Testis (tissue), 3 donors: ENCODE measurements around the gene IP6K1. TPM values are rescaled to one million over a fixed set of nuclear protein-coding genes. Genes with fewer than 3 reads are reported as not detected.

Source experiments
- DNase-seq: peaks from one replicate; pipeline ENCODE4 v3.0.0-alpha.2; 2019
- H3K27ac ChIP-seq, 2 donors: fragments of 200-600 bp; sonication (generic); one replicate each; pipeline ENCODE4 v1.5.1; 2019
- H3K27me3 ChIP-seq: fragments of 200-600 bp; sonication (generic); one replicate; pipeline ENCODE4 v1.5.1; 2019
- H3K36me3 ChIP-seq: fragments of 200-600 bp; sonication (generic); one replicate; pipeline ENCODE4 v1.5.1; 2017; ENCODE audit warnings: low read depth; ENCODE audit errors: missing control alignments
- H3K4me1 ChIP-seq: fragments of 200-600 bp; sonication (generic); one replicate; pipeline ENCODE4 v1.5.1; 2019
- H3K4me3 ChIP-seq, 2 donors: fragments of 200-600 bp; sonication (generic); one replicate each; pipeline ENCODE4 v1.5.1; 2017 to 2019
- H3K9me3 ChIP-seq: fragments of 200-600 bp; sonication (generic); one replicate; pipeline ENCODE4 v1.5.1; 2017
- CTCF ChIP-seq, 3 experiments: fragments of 450-650 bp in 2 of 3; fragments of 200-600 bp in 1 of 3; sonication (generic) in 1 of 3; IDR thresholded peaks; one replicate each; pipeline ENCODE4 v1.5.1; 2016 to 2019; ENCODE audit warnings: antibody characterized with exemption in 3 of 3, mild to moderate bottlenecking in 2 of 3, moderate library complexity in 1 of 3
- POLR2A ChIP-seq: fragments of 450-650 bp; IDR thresholded peaks from one replicate; pipeline ENCODE4 v1.6.1; 2017; ENCODE audit warnings: antibody characterized with exemption, mild to moderate bottlenecking, moderate library complexity
- WGBS, 2 donors: methylation state at CpG; one replicate each; pipeline ENCODE4 v1.1.5; 2018; 5-methylcytosine and 5-hydroxymethylcytosine counted together
- intact Hi-C: fragments of 100-400 bp; cut with DNase I; formaldehyde crosslinking; loops from one replicate; pipeline ENCODE4 v1.15.1; 2023; ENCODE audit warnings: low total_unique reads
- polyA plus RNA-seq: library from polyadenylated mRNA; stranded (reverse); fragments of 350-450 nt; fragmentation: Illumina TruSeq; extraction: RNeasy Lipid Tissue Mini Kit (QIAGEN cat#74804); gene quantifications from one replicate; pipeline ENCODE4 v1.2.3, GENCODE V29; 2014; ENCODE audit warnings: low read depth, low replicate concordance; ENCODE audit not compliant: insufficient read depth
- total RNA-seq, 2 donors: library from RNA; depleted of rRNA; stranded (reverse); fragments of >200 nt; gene quantifications; one replicate each; pipeline ENCODE4 v1.2.3, GENCODE V29; 2016

IP6K1 gene
- total and polyA plus RNA-seq, 3 donors from 2014 or later: 96.0 to 134 (median 97.4) TPM

- Histone ChIP-seq H3K4me3 (peak overlapping the region; percentile 36 to 41), H3K4me1 (peaks cover 12% of the 10 kb centered on the region), H3K27ac (peak overlapping the region in 1 of 2 donors; percentile 42), H3K9me3 (no peaks in the 10 kb centered on the region), H3K27me3 (no peaks in the 10 kb centered on the region), H3K36me3 (no peaks in the 10 kb centered on the region)
- no peak for DNase-seq
- no peak for TF ChIP-seq CTCF (IDR thresholded peaks at IDR 0.05)
- no peak for TF ChIP-seq POLR2A
- WGBS, 2 donors: 17 to 46% methylated on average over 3 to 9 of the region's 9 CpGs
- intact Hi-C loops: no loop called here
Measured at GRCh38 chr3:49812916-49813496, 26.7 kb upstream of the IP6K1 start.

GRCh38 chr3:49807431-49808114, 21.2 kb upstream of the IP6K1 start:
- no peak for TF ChIP-seq CTCF (IDR thresholded peaks at IDR 0.05)
- no peak overlapping the region for H3K4me3 ChIP-seq
- H3K9me3 ChIP-seq: no peaks in the 10 kb centered on the region
- H3K27ac ChIP-seq: no peak overlapping the region
- no peaks in the 10 kb centered on the region for H3K36me3 ChIP-seq
- WGBS, 2 donors: 90 to 93% methylated on average over 12 to 13 of the region's 13 CpGs
- no peaks in the 10 kb centered on the region for H3K27me3 ChIP-seq
- peaks cover 30% of the 10 kb centered on the region for H3K4me1 ChIP-seq
- DNase-seq: no peak
- intact Hi-C loops: no loop called here

- Histone ChIP-seq H3K27me3 (no peaks in the 10 kb centered on the region), H3K9me3 (no peaks in the 10 kb centered on the region), H3K4me3 (no peak overlapping the region), H3K27ac (no peak overlapping the region), H3K36me3 (no peaks in the 10 kb centered on the region), H3K4me1 (peaks cover 28% of the 10 kb centered on the region)
- 77 to 100% methylated on average over 2 of the region's 2 CpGs for WGBS, 2 donors
- TF ChIP-seq POLR2A: no peak
- TF ChIP-seq CTCF (IDR thresholded peaks at IDR 0.05): no peak
- intact Hi-C loops: no loop called here
- DNase-seq: no peak
Measured at GRCh38 chr3:49806850-49807249, 20.5 kb upstream of the IP6K1 start.

- Histone ChIP-seq H3K9me3 (no peaks in the 10 kb centered on the region), H3K27ac (peak overlapping the region; percentile 48 to 83), H3K27me3 (no peaks in the 10 kb centered on the region), H3K36me3 (no peaks in the 10 kb centered on the region), H3K4me3 (no peak overlapping the region), H3K4me1 (peaks cover 28% of the 10 kb centered on the region)
- intact Hi-C loops: no loop called here
- WGBS, 2 donors: 31 to 61% methylated on average over 7 to 11 of the region's 11 CpGs
- no peak for DNase-seq
- TF ChIP-seq POLR2A (no peak), CTCF (IDR thresholded peaks at IDR 0.05) (no peak)
Measured at GRCh38 chr3:49805897-49806701, 19.8 kb upstream of the IP6K1 start.
